H1 (cell line): Measurements from ENCODE around the gene NREP.

Source experiments
- ATF2 ChIP-seq: IDR thresholded peaks from 2 replicates; pipeline ENCODE4 v1.6.1; 2012; ENCODE audit warnings: low read length, inconsistent platforms
- EZH2 ChIP-seq: fragments of 200-600 bp; sonication (generic); IDR thresholded peaks from 2 replicates; pipeline ENCODE4 v1.7.1; 2012; ENCODE audit warnings: low read depth, mild to moderate bottlenecking, moderate library complexity, low read length, inconsistent platforms; ENCODE audit not compliant: severe bottlenecking
- POU5F1 ChIP-seq: IDR thresholded peaks from 2 replicates; pipeline ENCODE4 v1.6.1; 2011; ENCODE audit warnings: low read depth, mild to moderate bottlenecking, low read length, moderate library complexity
- TBP ChIP-seq: IDR thresholded peaks from 2 replicates; pipeline ENCODE4 v1.6.1; 2011; ENCODE audit warnings: low read depth, low read length, improper control_type of control experiment
- ZNF274 ChIP-seq: IDR thresholded peaks from 2 replicates; pipeline ENCODE4 v1.7.0; 2012; ENCODE audit warnings: low read length, borderline replicate concordance; ENCODE audit errors: extremely low read depth

- TF ChIP-seq ATF2 = no peak
- no peak for TF ChIP-seq TBP
- TF ChIP-seq ZNF274 = no peak
- no peak for TF ChIP-seq EZH2
- no peak for TF ChIP-seq POU5F1
Observed at GRCh38 chr5:111746791-111747190, 10.2 kb downstream of the NREP start.
